Spleen (tissue), 11 donors: Measurements from ENCODE around the gene ADAM33. TPM values are rescaled to one million over a fixed set of nuclear protein-coding genes. Genes with fewer than 3 reads are reported as not detected.

Experiments
- DNase-seq: peaks from one replicate; pipeline ENCODE4 v3.0.0-alpha.2; 2020
- H3K27ac ChIP-seq, 8 donors: fragments of 200-600 bp; sonication (generic) in 7 of 8; 1 replicate in 4 of 8; 2 replicates in 4 of 8; pipeline versions ENCODE4 v1.5.0 to v1.8.0; 2016 to 2021; ENCODE audit warnings: inconsistent platforms in 4 of 8, mild to moderate bottlenecking in 4 of 8, moderate library complexity in 1 of 8
- H3K27me3 ChIP-seq, 7 donors: fragments of 200-600 bp; sonication (generic) in 6 of 7; replicated peaks in 1 of 7; 1 replicate in 4 of 7; 2 replicates in 3 of 7; pipeline versions ENCODE4 v1.5.0 to v1.8.0; 2016 to 2021; ENCODE audit warnings: inconsistent platforms in 3 of 7, mild to moderate bottlenecking in 1 of 7
- H3K36me3 ChIP-seq, 6 donors: fragments of 200-600 bp; sonication (generic) in 5 of 6; 1 replicate in 4 of 6; 2 replicates in 2 of 6; pipeline versions ENCODE4 v1.5.0 to v1.8.0; 2016 to 2021; ENCODE audit warnings: inconsistent platforms in 2 of 6
- H3K4me1 ChIP-seq, 6 donors: fragments of 200-600 bp; sonication (generic) in 5 of 6; 1 replicate in 3 of 6; 2 replicates in 3 of 6; pipeline versions ENCODE4 v1.5.0 to v1.8.0; 2016 to 2021; ENCODE audit warnings: inconsistent platforms in 3 of 6
- H3K4me3 ChIP-seq, 8 donors: fragments of 200-600 bp; sonication (generic) in 7 of 8; 1 replicate in 4 of 8; 2 replicates in 4 of 8; pipeline versions ENCODE4 v1.5.0 to v1.8.0; 2016 to 2021; ENCODE audit warnings: inconsistent platforms in 4 of 8, mild to moderate bottlenecking in 4 of 8, moderate library complexity in 2 of 8
- H3K9me3 ChIP-seq, 8 donors: fragments of 200-600 bp; sonication (generic) in 7 of 8; 1 replicate in 4 of 8; 2 replicates in 4 of 8; pipeline versions ENCODE4 v1.5.0 to v1.8.0; 2016 to 2021; ENCODE audit warnings: inconsistent platforms in 4 of 8
- CTCF ChIP-seq, 11 experiments: fragments of 200-600 bp in 7 of 11; fragments of 450-650 bp in 4 of 11; sonication (generic) in 4 of 11; IDR thresholded peaks in 8 of 11; conservative IDR thresholded peaks in 3 of 11; 1 replicate in 7 of 11; 2 replicates in 4 of 11; pipeline versions ENCODE4 v1.4.0 to v1.8.0; 2016 to 2021; ENCODE audit warnings: antibody characterized with exemption in 11 of 11, inconsistent platforms in 4 of 11, mild to moderate bottlenecking in 1 of 11
- POLR2A ChIP-seq, 3 donors: fragments of 450-650 bp; IDR thresholded peaks; one replicate each; pipeline ENCODE4 v1.5.1; 2017; ENCODE audit warnings: antibody characterized with exemption in 3 of 3, mild to moderate bottlenecking in 1 of 3
- POLR2AphosphoS5 ChIP-seq, 3 donors: sonication (generic); formaldehyde crosslinking; IDR thresholded peaks; one replicate each; pipeline ENCODE4 v1.5.1; 2017; ENCODE audit warnings: antibody characterized with exemption in 3 of 3
- WGBS, 5 donors: extraction: QIAGEN DNeasy Blood & Tissue Kit in 3 of 5; methylation state at CpG; one replicate each; pipeline versions ENCODE4 v1.1.5 to v1.1.7; 2013 to 2018; 5-methylcytosine and 5-hydroxymethylcytosine counted together
- intact Hi-C: fragments of 100-400 bp; cut with DNase I; formaldehyde crosslinking; loops from one replicate; pipeline ENCODE4 v1.15.0; 2023; ENCODE audit warnings: low total_unique reads
- polyA plus RNA-seq, 3 donors: library from polyadenylated mRNA; stranded (reverse); fragments of 200-250 nt; gene quantifications; one replicate each; pipeline ENCODE4 v1.2.1, GENCODE V29; 2013
- total RNA-seq, 7 donors: library from RNA; depleted of rRNA in 3 of 7; stranded (reverse); fragments of >200 nt in 3 of 7; fragmentation: NEBNext Ultra II Directional in 4 of 7; extraction: Animal tissue kit (Norgen Biotek cat#: 25700) in 4 of 7; gene quantifications; one replicate each; pipeline versions ENCODE4 v1.1.0 to v1.2.1, GENCODE V29; 2016 to 2021
- donor health status: healthy with polysubstance abuse.
- donor health status: DM: no; HTN: no; CAD: no; lungs with moderate emphysema.
- donor health status: DM: no; HTN: no; CAD: no.
- donor health status: Bipolar disorder and iron deficiency.
- donor health status: healthy.
- donor health status: DM: no; HTN: no; CAD: no.
- donor health status: DM: yes; HTN: yes; CAD: no.

Gene ADAM33
- total and polyA plus RNA-seq, 10 donors = 4.0 to 31.6 (median 9.3) TPM

- intact Hi-C loops = no loop called here
- WGBS, 5 donors = 87 to 89% (median 88%) methylated on average over 16 of the region's 16 CpGs
- Histone ChIP-seq H3K4me1 (no peaks in the 10 kb centered on the region), H3K4me3 (no peak overlapping the region), H3K9me3 (no peaks in the 10 kb centered on the region), H3K27ac (no peak overlapping the region), H3K36me3 (peaks cover 0 to 80% (median 11%) of the 10 kb centered on the region in 6 donors), H3K27me3 (no peaks in the 10 kb centered on the region)
- TF ChIP-seq CTCF (IDR thresholded peaks at IDR 0.05 in 8 of 11, conservative IDR thresholded peaks at IDR 0.05 in 3 of 11) (no peak), POLR2A (IDR thresholded peaks at IDR 0.05) (no peak), POLR2AphosphoS5 (IDR thresholded peaks at IDR 0.05) (no peak)
- DNase-seq = no peak
Observed at GRCh38 chr20:3628502-3629314, 53.1 kb downstream of the ADAM33 start.

- no peaks in the 10 kb centered on the region for H3K9me3 ChIP-seq
- WGBS, 5 donors = 89 to 94% (median 91%) methylated on average over 2 of the region's 2 CpGs
- peaks cover 0 to 78% (median 11%) of the 10 kb centered on the region in 6 donors for H3K36me3 ChIP-seq
- intact Hi-C loops = no loop called here
- DNase-seq = no peak
- H3K4me3 ChIP-seq = no peak overlapping the region
- no peak for TF ChIP-seq POLR2A (IDR thresholded peaks at IDR 0.05)
- TF ChIP-seq POLR2AphosphoS5 (IDR thresholded peaks at IDR 0.05) = no peak
- no peak for TF ChIP-seq CTCF (IDR thresholded peaks at IDR 0.05 in 8 of 11, conservative IDR thresholded peaks at IDR 0.05 in 3 of 11)
- no peak overlapping the region for H3K27ac ChIP-seq
- no peaks in the 10 kb centered on the region for H3K27me3 ChIP-seq
- H3K4me1 ChIP-seq = no peaks in the 10 kb centered on the region
Observed at GRCh38 chr20:3627476-3627875, 54.3 kb downstream of the ADAM33 start.

- 90 to 94% (median 92%) methylated on average over 4 of the region's 4 CpGs for WGBS, 5 donors
- Histone ChIP-seq H3K4me1 (no peaks in the 10 kb centered on the region), H3K27ac (no peak overlapping the region), H3K36me3 (peaks cover 0 to 70% (median 3%) of the 10 kb centered on the region in 6 donors), H3K27me3 (no peaks in the 10 kb centered on the region), H3K4me3 (no peak overlapping the region), H3K9me3 (no peaks in the 10 kb centered on the region)
- intact Hi-C loops = no loop called here
- no peak for DNase-seq
- TF ChIP-seq POLR2AphosphoS5 (IDR thresholded peaks at IDR 0.05) = no peak
- no peak for TF ChIP-seq CTCF (IDR thresholded peaks at IDR 0.05 in 8 of 11, conservative IDR thresholded peaks at IDR 0.05 in 3 of 11)
- TF ChIP-seq POLR2A (IDR thresholded peaks at IDR 0.05) = no peak
Observed at GRCh38 chr20:3622406-3622805, 59.4 kb downstream of the ADAM33 start.

GRCh38 chr20:3621111-3621510, 60.7 kb downstream of the ADAM33 start:
- Histone ChIP-seq H3K9me3 (no peaks in the 10 kb centered on the region), H3K4me1 (no peaks in the 10 kb centered on the region), H3K27me3 (no peaks in the 10 kb centered on the region), H3K36me3 (peaks cover 0 to 69% (median 3%) of the 10 kb centered on the region in 6 donors), H3K27ac (no peak overlapping the region), H3K4me3 (no peak overlapping the region)
- 87 to 96% (median 92%) methylated on average over 8 of the region's 8 CpGs for WGBS, 5 donors
- DNase-seq = no peak
- intact Hi-C loops = no loop called here
- TF ChIP-seq CTCF (IDR thresholded peaks at IDR 0.05 in 8 of 11, conservative IDR thresholded peaks at IDR 0.05 in 3 of 11) = no peak
- no peak for TF ChIP-seq POLR2A (IDR thresholded peaks at IDR 0.05)
- TF ChIP-seq POLR2AphosphoS5 (IDR thresholded peaks at IDR 0.05) = no peak
